Activated CD8-positive, alpha-beta memory T cell treated with anti-CD3 and anti-CD28 coated beads, Interleukin-2, amount 50 U/mL, for 24 hours (primary cell): Measurements from ENCODE around the gene RNF103.
"Not testable (repeated sequence)": the region's sequence is repeated elsewhere in the genome, so short reads cannot be mapped to it uniquely, and the experiment has no call there.

ENCODE experiments used
- DNase-seq: peaks from one replicate; pipeline ENCODE4 v3.0.0-alpha.2; 2020; ENCODE audit errors: extremely low read depth

RNF103 gene

GRCh38 chr2:86623494-86624266, at the start of gene RNF103:
TSS of gene RNF103 (minus strand) at chr2:86623865. CDS start at chr2:86622886, 979 bp downstream.
- peak; percentile 84 for DNase-seq

GRCh38 chr2:86673011-86673410, 49.3 kb upstream of the RNF103 start:
- DNase-seq, result no peak

GRCh38 chr2:86672027-86672545, 48.4 kb upstream of the RNF103 start:
- no peak for DNase-seq

GRCh38 chr2:86671337-86671981, 47.8 kb upstream of the RNF103 start:
- DNase-seq, result no peak

DNA sequence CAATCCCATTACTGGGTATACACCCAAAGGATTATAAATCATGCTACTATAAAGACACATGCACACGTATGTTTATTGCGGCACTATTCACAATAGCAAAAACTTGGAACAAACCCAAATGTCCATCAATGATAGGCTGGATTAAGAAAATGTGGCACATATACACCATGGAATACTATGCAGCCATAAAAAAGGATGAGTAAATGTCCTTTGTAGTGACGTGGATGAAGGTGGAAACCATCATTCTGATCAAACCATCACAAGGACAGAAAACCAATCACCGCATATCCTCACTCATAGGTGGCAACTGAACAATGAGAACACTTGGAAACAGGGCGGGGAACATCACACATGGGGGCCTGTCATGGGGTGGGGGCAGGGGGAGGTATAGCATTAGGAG, 45.7 kb upstream of the RNF103 start:
- not testable (repeated sequence) for DNase-seq

GRCh38 chr2:86661333-86661732, 37.7 kb upstream of the RNF103 start:
- no peak for DNase-seq

DNA sequence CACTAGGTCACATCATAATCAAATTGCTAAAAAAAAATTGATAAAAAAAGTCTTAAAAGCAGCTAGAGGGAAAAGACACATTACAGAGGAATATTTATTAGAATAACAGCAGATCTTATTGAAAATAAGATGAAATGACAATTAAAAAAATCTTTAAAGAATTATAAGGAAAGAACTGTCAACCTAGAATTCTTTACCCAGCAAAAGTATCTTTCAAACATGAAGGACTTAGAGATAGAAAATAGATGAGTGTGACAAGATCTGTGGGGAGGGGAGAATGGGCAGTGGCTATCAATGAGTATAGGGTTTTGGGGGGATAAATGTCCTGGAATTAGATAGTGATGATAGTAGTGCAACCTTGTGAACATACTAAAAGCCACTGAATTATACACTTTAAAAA, 26.5 kb upstream of the RNF103 start:
- DNase-seq, result no peak

DNA sequence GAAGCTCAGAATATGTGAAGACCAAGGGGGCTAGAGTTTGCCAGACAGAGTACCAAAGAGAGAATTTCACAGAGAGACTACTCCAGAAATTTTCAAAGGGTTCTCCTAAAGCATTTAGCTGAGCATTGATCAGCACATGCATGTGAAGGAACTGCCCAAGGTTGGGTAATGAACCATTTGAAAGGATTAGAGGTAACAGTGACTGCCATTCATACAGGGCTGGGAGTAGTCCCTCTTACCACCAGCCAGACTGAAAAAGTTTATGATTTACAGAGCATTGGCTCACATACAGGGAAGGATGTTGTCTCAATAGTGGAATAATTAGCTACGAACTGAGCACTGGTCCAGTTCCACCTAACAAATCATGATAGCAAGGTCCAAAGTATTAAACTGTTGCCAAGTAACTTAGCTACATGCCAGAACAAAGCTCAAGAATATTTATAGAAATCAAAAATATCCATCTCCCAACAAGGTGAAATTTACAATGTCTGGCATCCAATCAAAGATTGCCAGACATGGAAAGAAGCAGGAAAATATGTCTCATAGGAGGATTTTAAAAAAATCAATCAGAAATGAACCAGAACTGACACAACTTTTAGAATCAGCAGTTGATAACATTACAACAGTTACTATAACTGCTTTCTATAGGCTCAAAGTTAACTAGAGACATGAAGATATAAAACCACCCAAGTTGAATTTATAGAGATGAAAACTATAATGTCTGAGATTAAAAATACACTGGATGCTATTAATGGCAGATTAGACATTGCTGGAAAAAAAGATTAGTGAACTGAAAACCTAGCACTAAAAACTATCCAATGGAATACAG, 25.7 kb upstream of the RNF103 start:
- no peak for DNase-seq

DNA sequence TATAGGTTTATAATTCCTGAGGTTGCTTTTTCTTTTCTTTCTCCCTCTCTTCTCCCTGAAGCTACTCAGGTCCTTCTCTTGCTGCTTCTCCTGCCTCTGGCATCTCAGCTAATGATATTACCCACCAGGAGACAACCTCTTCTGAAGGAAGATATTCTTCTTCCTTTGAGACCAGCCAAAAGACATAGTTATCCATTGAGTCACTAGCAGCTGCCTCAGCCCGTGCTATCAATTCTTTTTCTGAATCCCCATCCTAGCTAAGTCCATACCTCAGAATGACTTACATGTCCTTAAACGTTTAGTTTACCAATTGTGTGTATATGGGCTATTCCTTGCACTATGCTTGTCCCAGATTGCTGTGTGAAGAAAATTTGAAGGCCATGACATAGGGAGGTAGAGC, 25.0 kb upstream of the RNF103 start:
- DNase-seq, result no peak

GRCh38 chr2:86646865-86647264, 23.2 kb upstream of the RNF103 start:
- no peak for DNase-seq

- no peak for DNase-seq
These were observed 22.7 kb upstream of the RNF103 start for GRCh38 chr2:86646329-86646728.

- DNase-seq, result no peak
These were observed 22.1 kb upstream of the RNF103 start for GRCh38 chr2:86645752-86646151.

GRCh38 chr2:86638712-86639111, 15.0 kb upstream of the RNF103 start:
- no peak for DNase-seq

GRCh38 chr2:86636842-86637241, 13.2 kb upstream of the RNF103 start:
- DNase-seq, result no peak

- no peak for DNase-seq
These were observed 10.7 kb upstream of the RNF103 start for GRCh38 chr2:86634352-86634751.

- no peak for DNase-seq
These were observed 9.5 kb upstream of the RNF103 start for GRCh38 chr2:86633155-86633651.

GRCh38 chr2:86632672-86633071, 9.0 kb upstream of the RNF103 start:
- DNase-seq, result no peak

DNA sequence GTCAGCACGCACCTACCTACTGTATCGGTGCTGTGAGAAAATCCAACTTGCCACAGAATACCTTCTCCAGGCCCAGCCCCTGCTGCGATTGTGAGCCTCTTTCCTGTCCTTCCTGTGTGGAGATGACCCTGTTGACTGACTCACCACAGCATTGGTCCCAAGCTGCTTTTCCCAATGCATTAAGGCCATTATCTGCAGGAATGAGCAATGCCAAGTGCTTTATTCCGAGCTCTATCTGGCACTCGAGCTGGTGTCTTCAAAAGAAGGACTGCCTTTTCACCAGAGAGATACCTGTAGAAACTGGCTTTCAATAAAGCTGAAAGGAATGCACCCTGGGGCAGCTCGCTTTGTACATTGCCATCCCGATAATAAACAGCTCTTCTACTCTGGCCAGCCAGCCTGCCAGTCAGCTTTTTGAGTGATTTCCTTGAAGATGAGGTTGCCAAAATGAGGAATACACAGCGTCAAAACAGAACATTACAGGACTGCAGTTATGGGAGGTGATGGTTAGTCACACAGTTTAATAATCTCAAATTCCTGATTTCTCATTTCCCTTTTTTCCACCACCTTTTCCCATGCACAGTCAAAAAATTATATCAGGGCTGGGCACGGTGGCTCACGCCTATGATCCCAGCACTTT, 8.3 kb upstream of the RNF103 start:
- no peak for DNase-seq

DNA sequence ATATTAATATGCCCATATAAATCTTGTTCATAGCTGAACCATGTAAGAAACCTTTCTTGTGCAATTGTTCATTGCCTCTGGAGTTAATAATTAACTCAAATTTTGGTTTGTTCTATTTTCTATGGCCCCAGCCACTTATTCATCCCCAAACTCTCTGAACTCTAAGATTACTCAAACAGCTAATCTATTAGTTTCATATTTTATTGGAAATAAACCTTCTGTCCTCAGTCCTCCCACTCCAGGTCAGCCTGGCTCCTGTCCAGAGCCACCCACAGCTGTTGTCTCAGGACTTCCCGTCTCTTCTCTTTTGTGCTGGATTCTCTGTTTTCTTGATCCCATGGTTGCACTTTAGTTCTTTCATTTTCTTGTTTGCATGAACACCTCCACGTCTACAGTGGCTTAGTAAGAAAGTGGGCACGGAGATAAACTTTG, 4.4 kb upstream of the RNF103 start:
- DNase-seq, result no peak

GRCh38 chr2:86627550-86627949, 3.9 kb upstream of the RNF103 start:
- DNase-seq, result no peak

DNA sequence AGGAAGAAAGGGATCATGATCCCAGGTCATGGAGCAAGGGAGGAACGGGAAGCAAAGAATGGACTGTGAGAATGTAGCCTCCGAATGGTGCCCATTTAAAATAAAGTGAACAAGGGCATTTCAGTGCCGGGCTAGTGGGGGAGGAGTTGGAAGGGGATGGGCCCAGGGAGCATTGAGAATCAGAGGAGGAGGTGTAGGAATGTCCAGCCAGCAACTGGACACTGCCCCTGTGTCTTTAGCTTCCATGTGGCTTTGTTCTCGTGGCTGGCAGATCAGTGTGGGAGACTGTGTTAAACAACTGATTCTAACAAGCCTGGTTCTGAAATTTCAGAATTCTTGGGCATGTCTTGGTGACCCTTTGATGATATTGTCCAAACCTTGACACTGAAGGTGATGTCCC, 1.4 kb upstream of the RNF103 start:
- DNase-seq, result no peak

GRCh38 chr2:86624267-86624547, 542 bp upstream of the RNF103 start:
- DNase-seq, result no peak
